GM12878 (cell line): ENCODE measurements around the gene CHID1. TPM values are rescaled to one million over a fixed set of nuclear protein-coding genes. Genes with fewer than 3 reads are reported as not detected.

Source experiments
- BCLAF1 ChIP-seq: fragments of 450-650 bp; IDR thresholded peaks from 2 replicates; pipeline ENCODE4 v1.6.1; 2017; ENCODE audit warnings: antibody characterized with exemption, mild to moderate bottlenecking, moderate library complexity
- HDAC2 ChIP-seq: fragments of 200-600 bp; sonication (generic); IDR thresholded peaks from 2 replicates; pipeline ENCODE4 v1.6.1; 2017
- IRF4 ChIP-seq: IDR thresholded peaks from 2 replicates; pipeline ENCODE4 v1.6.1; 2011; ENCODE audit warnings: low read depth, low read length
- PAX5 ChIP-seq: IDR thresholded peaks from 2 replicates; pipeline ENCODE4 v1.6.1; 2011; ENCODE audit warnings: low read depth, low read length, borderline replicate concordance
- REST ChIP-seq: IDR thresholded peaks from 2 replicates; pipeline ENCODE4 v1.6.1; 2012; ENCODE audit warnings: mild to moderate bottlenecking, low read depth, low read length
- SMC3 ChIP-seq: IDR thresholded peaks from 2 replicates; pipeline ENCODE4 v1.6.1; 2011; ENCODE audit warnings: low read length, improper control_type of control experiment, borderline replicate concordance
- YY1 ChIP-seq: IDR thresholded peaks from 2 replicates; pipeline ENCODE4 v1.6.1; 2011; ENCODE audit warnings: low read depth, mild to moderate bottlenecking, low read length
- polyA plus RNA-seq, 11 experiments: library from polyadenylated mRNA; depleted of rRNA in 4 of 11; unstranded in 6 of 11; stranded (reverse) in 5 of 11; fragments of >200 nt; fragmentation: Nextera tagmentation in 4 of 11; fragmentation: Illumina TruSeq in 1 of 11; extraction: Ambion mirVana in 4 of 11; extraction: Trizol in 1 of 11; gene quantifications; 1 replicate in 1 of 11; 2 replicates in 10 of 11; pipeline versions ENCODE4 v1.2.1 to v1.2.3, GENCODE V29; 2011 to 2016; ENCODE audit warnings: inconsistent platforms in 2 of 11, missing spikeins in 2 of 11, low read depth in 1 of 11
- total RNA-seq, 4 experiments: library from RNA; depleted of rRNA in 3 of 4; stranded (reverse); fragments of >200 nt in 3 of 4; fragmentation: Illumina TruSeq in 1 of 4; extraction: Trizol in 1 of 4; gene quantifications; 2 replicates each; pipeline versions ENCODE4 v1.2.1 to v1.2.3, GENCODE V29; 2013 to 2021

CHID1 gene
- total and polyA plus RNA-seq, 10 of the 15 experiments (the other 5 are each of a cell fraction or from before 2014, with no cell fraction given), result 4.8 to 75.2 (median 30.1) TPM

- TF ChIP-seq REST (no peak), PAX5 (no peak), HDAC2 (no peak), SMC3 (no peak), YY1 (no peak), IRF4 (no peak), BCLAF1 (no peak)
- TF ChIP-seq, all 136 proteins: peak for 0
These were observed 47.3 kb downstream of the CHID1 start (continued) for GRCh38 chr11:863023-863909.
